Superior temporal gyrus (tissue), 1 donor: ENCODE measurements around the gene IL18BP.
A peak's percentile ranks its signal among the peaks of the same experiment; 100 is the strongest.

ENCODE experiments used
- DNase-seq: peaks from one replicate; pipeline ENCODE4 v3.0.0-alpha.2; 2016; ENCODE audit errors: extremely low spot score

Gene IL18BP

DNA sequence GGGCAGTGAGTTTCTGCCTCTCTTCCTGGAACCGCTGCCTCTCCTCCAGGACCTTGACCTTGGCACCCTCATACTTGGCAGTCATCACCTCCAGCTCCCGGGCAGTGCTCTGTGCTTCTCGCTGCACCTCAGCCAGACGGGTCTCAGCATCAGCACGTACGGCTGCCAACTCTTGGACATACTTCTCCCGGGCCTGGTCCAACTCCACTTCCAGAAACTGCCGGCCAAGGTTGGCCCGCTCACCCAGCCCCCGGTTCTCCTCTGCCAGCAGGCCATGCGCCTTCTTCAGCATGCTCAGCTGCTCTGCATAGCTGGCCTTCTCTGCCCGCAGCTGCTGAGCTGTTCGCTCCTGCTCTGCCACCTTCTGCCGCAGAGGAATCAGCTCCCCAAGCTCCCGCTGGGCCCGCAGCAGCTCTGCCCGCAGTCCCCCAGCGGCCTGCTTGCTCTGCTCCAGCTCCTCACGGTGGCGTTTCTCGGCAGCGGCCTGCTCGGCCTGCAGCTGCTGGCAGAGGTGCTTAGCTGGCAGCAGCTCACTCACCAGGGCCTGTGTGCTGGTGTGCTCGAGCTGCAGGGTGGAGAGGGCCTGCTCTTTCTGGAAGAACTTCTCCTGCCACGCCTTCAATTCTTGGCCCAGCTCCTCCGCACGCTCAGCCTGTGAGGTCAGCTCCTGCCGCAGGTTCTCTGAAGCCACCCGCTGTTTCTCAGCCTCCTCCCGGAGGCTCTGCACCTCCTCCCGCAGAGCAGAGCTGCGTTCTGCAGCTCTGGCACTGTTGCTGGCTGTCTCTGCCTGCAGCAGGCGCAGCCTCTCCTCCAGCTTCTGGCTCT, 14.4 kb downstream of the IL18BP start:
- DNase-seq: peak; percentile 44

DNA sequence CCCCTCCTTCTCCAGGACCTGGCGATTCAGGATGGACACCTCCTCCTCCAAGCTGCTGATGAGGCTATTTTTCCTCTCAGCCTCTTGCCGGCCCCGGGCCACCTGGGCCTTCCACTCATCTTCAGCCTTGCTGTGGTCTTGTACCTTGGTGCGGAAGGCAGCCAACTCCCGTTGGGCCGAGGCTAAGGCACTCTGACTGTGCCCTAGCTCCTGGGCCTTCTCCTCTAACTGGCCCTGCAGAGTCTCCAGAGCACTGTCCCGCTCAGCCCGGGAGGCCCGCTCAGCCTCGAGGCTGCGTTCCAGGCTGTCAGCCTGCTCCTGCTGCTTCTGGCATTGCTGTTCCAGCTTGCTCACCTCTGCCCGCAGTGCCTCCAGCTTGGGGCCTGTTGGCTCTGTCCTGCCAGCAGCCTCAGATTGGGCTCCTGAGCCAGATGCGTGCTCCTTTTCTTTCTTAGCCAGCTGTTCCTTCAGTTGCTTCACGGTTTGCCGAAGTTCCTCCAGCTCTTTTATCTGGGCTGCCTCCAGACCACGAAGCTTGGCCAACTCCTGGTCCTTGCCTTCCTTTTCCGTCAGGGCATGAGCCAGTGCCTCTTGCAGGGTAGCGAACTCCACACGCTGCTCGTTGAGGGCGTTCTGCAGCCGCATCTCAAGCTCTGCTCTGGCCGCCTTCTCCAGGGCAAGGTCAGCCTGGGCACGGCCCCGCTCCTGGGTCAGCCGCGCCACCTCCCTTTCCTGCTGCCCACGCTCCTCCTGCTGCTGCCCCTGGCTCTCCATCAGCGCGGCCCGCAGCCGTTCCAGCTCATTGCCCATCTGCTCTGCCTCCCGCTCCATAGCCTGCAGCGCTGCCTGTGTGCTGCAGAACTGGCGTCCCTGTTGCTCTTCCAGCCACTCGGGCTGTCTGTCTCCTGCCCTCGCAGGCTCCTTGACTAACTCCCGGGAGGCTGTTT, 15.3 kb downstream of the IL18BP start:
- no peak for DNase-seq

GRCh38 chr11:72014761-72015320, 16.1 kb downstream of the IL18BP start:
- DNase-seq: no peak

DNA sequence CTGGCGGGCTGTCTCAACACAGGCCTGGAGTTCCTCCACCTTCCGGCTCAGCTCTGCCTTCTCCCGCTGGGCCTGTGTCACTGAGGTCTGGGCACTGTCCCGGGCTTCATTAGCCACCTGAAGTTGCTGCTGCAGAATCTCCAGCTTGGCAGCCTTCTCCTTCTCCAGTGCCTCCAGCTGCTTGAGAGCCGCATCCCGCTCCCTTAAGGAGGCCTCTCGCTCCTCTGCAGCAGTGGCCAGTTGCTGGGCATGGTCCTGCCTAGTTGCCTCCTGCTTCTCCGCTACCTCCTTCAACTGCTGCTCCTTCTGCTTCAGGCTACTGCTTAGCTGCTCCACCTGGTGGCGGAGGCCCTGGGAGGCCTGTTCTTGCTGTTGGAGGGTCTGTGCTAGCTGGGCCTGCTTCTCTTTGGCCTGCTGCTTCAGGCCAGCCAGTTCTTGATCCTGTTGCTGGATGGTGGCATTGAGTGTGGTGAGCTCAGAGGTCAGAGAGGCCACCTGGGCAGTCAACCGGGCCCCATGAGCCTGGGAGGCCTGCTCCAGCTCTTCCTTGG, 16.9 kb downstream of the IL18BP start:
- DNase-seq: no peak

DNA sequence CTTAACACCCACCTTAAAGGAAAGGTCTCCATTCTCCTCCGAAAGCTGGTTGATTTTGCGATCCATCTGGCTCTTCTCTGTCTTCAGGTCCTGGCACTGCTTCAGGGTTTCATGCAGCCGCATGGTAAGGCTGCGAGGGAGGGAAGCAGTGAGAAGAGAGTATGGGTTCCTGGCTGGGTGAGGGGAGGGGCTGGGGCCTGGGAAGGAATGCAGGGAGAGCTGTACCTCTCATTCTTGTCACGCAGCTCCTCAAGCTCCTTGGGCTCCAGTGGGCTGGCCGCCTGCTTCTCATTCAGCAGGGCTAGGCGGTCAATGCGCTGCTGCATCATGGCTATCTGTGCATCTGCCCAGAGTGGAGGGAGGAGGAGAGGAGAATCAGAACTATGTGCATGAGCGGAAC, 19.5 kb downstream of the IL18BP start:
- DNase-seq: no peak

DNA sequence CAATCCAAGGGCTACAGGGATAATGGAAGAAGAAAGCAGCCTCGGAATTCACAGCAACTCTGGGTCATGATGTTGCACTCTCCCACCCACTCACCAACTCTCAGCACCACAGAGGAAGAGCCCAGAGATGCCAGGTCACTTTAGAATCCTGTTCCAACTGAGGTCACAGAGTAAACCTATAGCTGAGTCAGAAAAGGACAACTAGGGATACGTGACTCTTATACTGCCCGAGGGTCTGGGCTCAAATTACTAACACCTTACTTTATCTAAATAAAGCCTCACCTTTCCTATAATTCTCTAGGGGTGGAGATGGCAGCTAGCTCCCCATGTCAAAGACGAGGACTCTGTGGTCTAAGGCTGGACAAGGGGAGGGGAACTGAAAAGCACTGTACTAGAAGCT, 24.6 kb downstream of the IL18BP start:
- DNase-seq: no peak

- no peak for DNase-seq
These were observed 25.5 kb downstream of the IL18BP start for GRCh38 chr11:72024069-72024754.

DNA sequence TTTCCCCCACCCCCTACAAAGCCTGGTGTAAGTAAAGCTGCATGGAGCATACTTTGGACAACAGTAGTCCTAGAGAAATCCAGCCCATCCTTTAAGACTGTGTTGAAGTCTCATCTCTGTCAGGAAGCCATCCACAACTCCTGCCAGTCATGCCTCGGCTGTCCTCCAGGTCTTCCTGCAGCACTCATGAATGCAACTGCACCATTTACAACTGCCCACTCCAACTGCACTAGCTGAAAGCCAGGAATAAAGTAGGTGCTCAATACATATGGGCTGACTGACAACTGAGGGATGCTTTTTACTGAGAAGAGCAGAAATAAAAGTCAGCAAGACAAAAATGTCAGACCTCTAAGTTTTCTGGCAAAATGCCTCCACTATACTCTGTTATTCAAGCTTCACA, 27.4 kb downstream of the IL18BP start:
- no peak for DNase-seq

GRCh38 chr11:72030472-72031045, 31.9 kb downstream of the IL18BP start:
- DNase-seq: no peak

- no peak for DNase-seq
These were observed 38.0 kb downstream of the IL18BP start for GRCh38 chr11:72036687-72037086.

- DNase-seq: no peak
These were observed 39.0 kb downstream of the IL18BP start for GRCh38 chr11:72037554-72038311.

DNA sequence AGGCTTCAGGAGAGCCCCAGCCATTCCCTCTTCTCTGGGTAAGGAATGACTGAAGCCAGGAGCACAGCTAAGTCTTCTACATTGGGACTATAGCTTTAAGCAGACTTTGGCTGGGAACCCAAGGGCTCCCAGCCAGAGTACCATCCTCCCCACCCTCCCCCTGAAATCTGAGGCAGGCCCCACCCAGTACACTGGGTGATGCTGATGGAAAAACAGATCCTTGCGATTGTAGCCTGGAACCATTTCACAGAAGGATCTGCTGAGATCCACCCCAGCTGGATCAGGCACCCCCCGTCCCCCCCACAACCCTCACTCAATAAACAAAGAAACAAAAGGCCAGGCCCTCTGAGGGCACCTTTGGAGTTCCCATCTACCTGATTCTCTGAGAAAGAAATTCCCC, 39.8 kb downstream of the IL18BP start:
- DNase-seq: peak; percentile 88

DNA sequence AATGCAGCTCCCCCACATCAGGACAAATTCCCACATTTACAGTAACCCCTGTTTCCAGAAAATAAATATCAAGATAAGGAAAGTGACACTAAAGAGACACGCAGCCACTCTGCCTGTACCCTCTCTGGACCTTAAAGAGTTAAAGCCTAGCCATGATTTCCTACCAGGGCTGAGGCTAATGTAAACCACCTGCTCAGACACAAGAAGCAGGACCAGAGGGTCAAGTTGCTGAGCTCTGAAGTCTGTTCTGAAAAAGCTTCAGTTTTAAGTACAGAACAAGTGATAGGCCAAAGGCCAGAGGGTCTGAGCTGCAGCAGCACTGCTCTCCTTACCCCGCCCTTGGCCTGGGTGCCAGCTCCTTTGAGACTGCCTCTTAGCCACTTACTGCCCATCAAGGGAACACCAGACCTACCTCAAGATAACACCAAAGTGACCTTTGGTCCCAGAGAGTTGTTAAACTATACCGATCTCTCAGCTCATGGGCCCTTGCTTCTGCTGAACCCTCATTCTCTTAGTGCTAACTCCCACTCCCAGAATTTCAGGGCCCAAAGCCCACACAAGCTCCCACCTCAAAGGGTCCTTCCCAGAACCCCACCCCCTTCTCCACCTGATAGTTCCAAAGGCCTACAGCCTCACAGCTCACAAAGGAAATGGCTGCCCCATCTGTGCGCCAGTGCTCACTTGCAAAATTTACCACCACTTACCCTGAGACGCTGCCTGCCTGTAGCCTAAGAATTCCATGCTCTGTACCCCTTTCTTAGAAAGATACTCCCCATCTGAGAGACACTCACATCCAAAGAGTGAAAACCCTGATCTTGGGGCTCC, 40.5 kb downstream of the IL18BP start:
- DNase-seq: peak; percentile 54

DNA sequence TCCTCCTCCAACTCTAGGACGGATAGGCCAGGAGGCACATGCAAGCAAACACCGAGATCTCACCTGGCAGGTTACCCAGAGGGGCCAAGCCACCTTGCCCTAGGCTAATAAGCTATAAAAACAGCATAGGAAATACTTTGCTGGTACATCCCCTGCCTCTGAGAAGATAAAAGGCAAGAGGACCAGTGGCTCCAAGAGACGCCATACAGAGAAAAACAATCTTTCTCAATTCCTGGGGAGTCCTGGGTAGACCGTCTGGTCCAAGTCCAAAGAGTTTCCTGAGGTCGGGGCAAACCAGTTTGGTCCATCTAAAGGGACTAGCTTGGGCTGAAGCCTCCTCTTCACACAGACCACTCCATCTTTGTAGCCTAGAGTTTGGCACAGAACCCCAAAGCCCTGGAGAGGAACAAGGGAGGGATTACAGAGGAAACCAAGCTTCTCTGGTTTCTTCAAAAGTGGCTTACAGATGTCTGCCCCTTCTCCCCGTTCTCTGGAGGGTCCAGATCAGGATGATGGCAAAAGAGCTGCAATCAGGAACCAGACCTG, 41.2 kb downstream of the IL18BP start:
- DNase-seq: peak; percentile 62

- DNase-seq: peak; percentile 95
These were observed 42.0 kb downstream of the IL18BP start for GRCh38 chr11:72040491-72041363.

DNA sequence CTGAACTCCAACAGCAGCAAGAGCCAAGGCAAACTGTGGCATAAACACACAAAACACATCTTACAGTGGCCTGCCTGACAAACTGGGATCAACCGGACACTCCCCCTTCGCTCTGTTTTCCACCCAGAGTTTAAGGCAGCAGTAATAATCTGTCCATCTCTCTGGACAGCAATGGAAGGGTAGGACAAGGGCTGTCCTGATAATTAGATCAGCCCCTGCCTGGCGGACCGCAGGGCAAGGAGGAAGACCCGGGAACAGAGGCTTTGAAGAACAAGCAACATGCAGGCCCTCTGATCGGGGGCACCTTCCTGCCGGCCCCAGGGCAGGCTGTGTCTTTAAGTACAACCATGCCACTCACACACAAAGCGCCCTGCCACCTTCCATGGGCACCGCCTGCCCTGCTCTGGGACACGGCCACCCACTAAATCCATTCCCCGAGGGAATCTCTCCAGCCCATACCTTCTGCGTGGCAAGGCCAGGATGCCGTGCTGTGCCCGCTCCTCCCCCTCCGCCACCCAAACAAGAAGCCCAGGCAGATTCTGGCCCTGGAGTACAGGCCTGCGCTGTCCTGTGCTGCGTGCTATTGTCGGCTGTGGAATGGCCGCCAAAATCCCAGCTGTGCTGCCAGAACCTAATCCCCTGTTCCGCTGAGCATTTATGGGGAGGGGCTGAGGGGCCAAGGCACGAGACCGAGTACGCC, 42.8 kb downstream of the IL18BP start:
- DNase-seq: peak; percentile 88

DNA sequence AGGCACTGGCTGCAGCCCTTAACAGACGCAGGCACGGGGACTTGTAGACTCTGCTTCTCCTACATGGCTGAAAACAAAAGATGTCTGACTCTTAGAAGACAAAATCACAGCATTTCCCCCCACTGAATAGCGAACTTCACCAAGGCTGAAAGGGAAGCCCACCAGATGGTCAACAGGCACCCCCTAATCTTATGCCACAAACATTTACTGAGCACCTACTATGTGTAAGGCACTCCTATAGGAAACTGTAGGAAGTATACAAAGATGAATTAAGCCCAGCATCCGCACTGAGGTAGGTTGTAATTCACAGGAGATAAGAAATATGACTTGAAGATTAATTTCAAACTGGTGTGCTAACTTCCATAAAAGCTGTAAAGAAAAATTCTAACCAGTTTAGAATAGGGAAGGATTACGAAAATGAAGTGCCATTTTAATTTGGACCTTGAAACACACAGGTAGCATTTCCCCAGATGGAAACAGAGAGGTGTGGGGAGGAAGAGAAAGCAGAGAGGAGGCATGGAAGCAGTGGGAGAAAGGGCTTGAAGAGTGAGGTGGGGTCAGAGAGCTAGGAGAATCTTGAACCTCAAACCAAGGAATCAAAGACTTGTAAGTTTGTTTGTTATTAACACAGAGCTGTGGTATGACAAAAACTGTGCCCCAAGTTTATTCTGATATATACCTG, 43.5 kb downstream of the IL18BP start:
- no peak for DNase-seq
